Kidney (tissue), 14 donors: Measurements from ENCODE around the gene C15orf61. TPM values are rescaled to one million over a fixed set of nuclear protein-coding genes. Genes with fewer than 3 reads are reported as not detected.

Experiments used
- DNase-seq, 5 donors: peaks; one replicate each; pipeline ENCODE4 v3.0.0-alpha.2; 2013 to 2020
- FAIRE-seq: peaks from 2 replicates; lab custom pipeline; 2012; peaks lifted over from hg19 to GRCh38; lab: Jason Lieb, UNC
- H3K27ac ChIP-seq, 2 donors: one replicate each; pipeline ENCODE4 v1.7.0; 2013; ENCODE audit warnings: low read depth in 2 of 2, low read length in 2 of 2, inconsistent platforms in 1 of 2
- H3K27me3 ChIP-seq: one replicate; pipeline ENCODE4 v1.7.1; 2013; ENCODE audit warnings: low read length, inconsistent platforms; ENCODE audit not compliant: control insufficient read depth, insufficient read depth
- H3K36me3 ChIP-seq, 3 donors: one replicate each; pipeline versions ENCODE4 v1.7.0 to v1.7.1; 2013; ENCODE audit warnings: low read length in 3 of 3, control low read depth in 1 of 3, inconsistent platforms in 1 of 3; ENCODE audit not compliant: insufficient read depth in 3 of 3, control insufficient read depth in 2 of 3
- H3K4me1 ChIP-seq, 3 donors: one replicate each; pipeline versions ENCODE4 v1.7.0 to v1.7.1; 2013; ENCODE audit warnings: low read length in 3 of 3, inconsistent platforms in 1 of 3, low read depth in 1 of 3; ENCODE audit not compliant: control insufficient read depth in 2 of 3, insufficient read depth in 2 of 3
- H3K4me3 ChIP-seq, 3 donors: one replicate each; pipeline versions ENCODE4 v1.7.0 to v1.8.1; 2013; ENCODE audit warnings: low read length in 3 of 3, control low read depth in 1 of 3, inconsistent platforms in 1 of 3
- H3K9ac ChIP-seq, 3 donors: one replicate each; pipeline versions ENCODE4 v1.7.0 to v1.7.1; 2013; ENCODE audit warnings: low read length in 3 of 3, control low read depth in 1 of 3, inconsistent platforms in 1 of 3
- H3K9me3 ChIP-seq, 3 donors: one replicate each; pipeline versions ENCODE4 v1.7.0 to v1.7.1; 2013; ENCODE audit warnings: low read length in 3 of 3, control low read depth in 1 of 3, inconsistent platforms in 1 of 3; ENCODE audit not compliant: control insufficient read depth in 2 of 3, insufficient read depth in 1 of 3
- CTCF ChIP-seq: IDR thresholded peaks from 3 replicates; pipeline ENCODE4 v1.5.1; 2012; ENCODE audit warnings: mild to moderate bottlenecking, moderate library complexity, borderline replicate concordance; ENCODE audit not compliant: insufficient read depth; ENCODE audit errors: extremely low read depth
- intact Hi-C: fragments of 100-400 bp; cut with DNase I; formaldehyde crosslinking; loops from one replicate; pipeline ENCODE4 v1.11.1; 2022
- polyA plus RNA-seq: library from polyadenylated mRNA; stranded (reverse); fragments of 350-450 nt; fragmentation: Illumina TruSeq; extraction: RNeasy Lipid Tissue Mini Kit (QIAGEN cat#74804); gene quantifications from one replicate; pipeline ENCODE4 v1.2.3, GENCODE V29; 2014; ENCODE audit warnings: low read depth, low replicate concordance; ENCODE audit not compliant: insufficient read depth
- total RNA-seq: library from RNA; stranded (reverse); fragmentation: NEBNext Ultra II Directional; extraction: Animal tissue kit (Norgen Biotek cat#: 25700); gene quantifications from one replicate; pipeline ENCODE4 v1.2.1, GENCODE V29; 2021
- donor health status: control.
- donor health status: control.
- donor health status: control.
- donor health status: control.
- donor health status: control.
- donor health status: DM: yes; HTN: yes; CAD: no.
- donor health status: Normal renal cell carcinoma (clear cell type).

Gene C15orf61
- total and polyA plus RNA-seq, 2 donors from 2014 or later: 5.5 to 8.7 TPM

DNA sequence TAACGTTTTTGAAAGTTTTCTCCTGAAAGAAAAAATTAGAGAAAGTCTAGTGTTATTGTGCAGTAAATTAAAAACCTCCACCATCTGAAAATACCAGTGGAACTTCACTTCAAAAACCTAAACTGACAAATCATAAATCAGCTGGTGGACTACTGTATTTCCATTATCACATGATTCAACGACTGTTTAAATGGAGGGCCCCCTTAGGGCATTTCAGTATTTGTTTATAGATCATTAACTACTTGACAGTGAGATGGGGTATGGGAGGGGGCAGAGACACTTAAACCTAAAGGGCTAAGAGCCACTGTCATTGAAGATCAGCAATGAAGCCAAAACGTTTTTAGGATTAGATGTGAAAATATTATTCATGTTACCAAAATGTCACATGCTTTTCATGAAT lies 8.8 kb upstream of the C15orf61 start:
- Histone ChIP-seq H3K9ac (no peak overlapping the region), H3K4me1 (no peaks in the 10 kb centered on the region), H3K27me3 (no peaks in the 10 kb centered on the region), H3K36me3 (peaks cover 0 to 4% (median 0%) of the 10 kb centered on the region in 3 donors), H3K9me3 (no peaks in the 10 kb centered on the region), H3K27ac (no peak overlapping the region), H3K4me3 (no peak overlapping the region)
- DNase-seq (no peak), FAIRE-seq (no peak)
- no peak for TF ChIP-seq CTCF
- intact Hi-C loops: no loop called here

DNA sequence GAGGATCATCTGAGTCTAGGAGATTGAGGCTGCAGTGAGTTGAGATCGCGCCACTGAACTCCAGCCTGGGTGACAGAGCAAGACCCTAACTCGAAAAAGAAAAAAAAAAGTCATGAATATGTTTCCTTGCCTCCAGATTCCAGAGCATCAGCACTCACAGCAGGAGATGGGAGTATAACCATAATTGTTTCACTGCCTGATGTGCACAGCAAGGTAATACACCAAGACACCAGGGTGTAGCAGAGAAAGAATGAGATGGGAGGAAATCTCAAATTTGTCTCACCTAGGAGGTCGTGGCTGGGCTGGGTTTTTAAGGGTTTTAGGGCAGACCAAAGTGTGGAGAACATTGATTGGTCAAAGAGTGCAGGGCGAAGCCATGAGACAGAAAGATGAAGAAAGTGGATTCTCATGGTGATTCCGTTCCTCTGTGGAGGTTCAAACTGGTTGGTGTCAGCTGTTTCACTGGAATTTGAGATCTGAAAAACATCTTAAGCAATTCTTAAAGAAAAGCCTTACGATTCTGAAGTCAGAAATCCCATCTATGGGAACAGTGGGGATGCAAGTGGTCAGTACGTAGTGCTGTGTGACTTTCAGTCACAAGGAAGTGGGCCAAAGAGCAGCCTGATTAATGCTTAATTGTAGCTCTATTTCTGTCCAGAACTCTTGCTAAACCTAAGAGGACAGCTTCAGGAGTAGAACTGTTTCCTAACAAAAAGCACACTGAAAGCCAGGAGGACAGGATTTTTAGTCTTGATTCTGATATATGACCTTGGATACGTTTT lies 7.8 kb upstream of the C15orf61 start:
- Histone ChIP-seq H3K4me1 (no peaks in the 10 kb centered on the region), H3K4me3 (no peak overlapping the region), H3K9me3 (no peaks in the 10 kb centered on the region), H3K36me3 (peaks cover 0 to 4% (median 0%) of the 10 kb centered on the region in 3 donors), H3K9ac (no peak overlapping the region), H3K27ac (no peak overlapping the region), H3K27me3 (no peaks in the 10 kb centered on the region)
- no peak for TF ChIP-seq CTCF
- FAIRE-seq (no peak), DNase-seq (no peak)
- intact Hi-C loops: no loop called here

DNA sequence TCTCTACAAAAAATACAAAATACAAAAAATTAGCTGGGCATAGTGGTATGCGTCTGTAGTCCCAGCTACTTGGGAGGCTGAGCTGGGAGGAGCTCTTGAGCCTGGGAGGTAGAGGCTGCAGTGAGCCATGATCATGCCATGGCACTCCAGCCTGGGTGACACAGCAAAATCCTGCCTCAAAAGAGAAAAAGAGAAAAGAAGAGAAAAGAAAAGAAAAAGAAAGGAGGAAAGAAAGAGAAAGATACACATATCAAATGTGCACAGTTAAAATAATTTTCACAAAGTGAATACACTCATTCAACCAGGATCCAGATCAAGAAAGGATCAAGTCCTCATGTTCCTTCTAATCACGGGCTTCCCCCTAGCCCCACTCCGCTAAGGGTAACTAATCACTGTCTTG lies 5.8 kb upstream of the C15orf61 start:
- FAIRE-seq: no peak
- Histone ChIP-seq H3K36me3 (peaks cover 0 to 4% (median 0%) of the 10 kb centered on the region in 3 donors), H3K9me3 (no peaks in the 10 kb centered on the region), H3K27ac (no peak overlapping the region), H3K27me3 (no peaks in the 10 kb centered on the region), H3K4me1 (no peaks in the 10 kb centered on the region), H3K9ac (no peak overlapping the region), H3K4me3 (no peak overlapping the region)
- intact Hi-C loops: no loop called here
- DNase-seq: no peak
- TF ChIP-seq CTCF: no peak
